ENCODE results near the gene DMP1. TPM values are rescaled to one million over a fixed set of nuclear protein-coding genes. Genes with fewer than 3 reads are reported as not detected.

DMP1 gene
- total and polyA plus RNA-seq, 12 donors = not detected

DNA sequence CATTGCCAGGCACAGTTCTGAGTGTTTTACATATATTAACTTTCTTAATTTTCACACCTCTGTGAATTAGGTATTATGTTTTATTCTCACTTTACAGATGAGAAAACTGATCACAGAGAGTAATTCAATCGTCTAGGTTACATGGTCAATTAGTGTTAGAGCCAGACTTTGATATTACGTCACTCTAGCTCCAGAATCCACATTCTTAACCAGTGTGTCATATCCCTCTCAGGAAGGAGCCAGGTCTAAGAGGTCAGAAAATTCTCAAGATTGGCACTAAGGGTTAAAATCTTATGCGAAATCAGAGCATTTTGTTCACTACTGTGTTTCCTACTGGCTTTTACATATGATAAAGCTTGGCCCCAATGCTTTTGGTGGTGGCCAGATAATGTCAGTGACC is 7.4 kb downstream of the DMP1 start:
- H3K9me3 ChIP-seq = no peaks in the 10 kb centered on the region
- H3K4me3 ChIP-seq = no peak overlapping the region
- intact Hi-C loops (cut with DNase I) = no loop called here
- ATAC-seq = no peak
- H3K27ac ChIP-seq = no peak overlapping the region
- DNase-seq = no peak
- TF ChIP-seq, protein P1, sequence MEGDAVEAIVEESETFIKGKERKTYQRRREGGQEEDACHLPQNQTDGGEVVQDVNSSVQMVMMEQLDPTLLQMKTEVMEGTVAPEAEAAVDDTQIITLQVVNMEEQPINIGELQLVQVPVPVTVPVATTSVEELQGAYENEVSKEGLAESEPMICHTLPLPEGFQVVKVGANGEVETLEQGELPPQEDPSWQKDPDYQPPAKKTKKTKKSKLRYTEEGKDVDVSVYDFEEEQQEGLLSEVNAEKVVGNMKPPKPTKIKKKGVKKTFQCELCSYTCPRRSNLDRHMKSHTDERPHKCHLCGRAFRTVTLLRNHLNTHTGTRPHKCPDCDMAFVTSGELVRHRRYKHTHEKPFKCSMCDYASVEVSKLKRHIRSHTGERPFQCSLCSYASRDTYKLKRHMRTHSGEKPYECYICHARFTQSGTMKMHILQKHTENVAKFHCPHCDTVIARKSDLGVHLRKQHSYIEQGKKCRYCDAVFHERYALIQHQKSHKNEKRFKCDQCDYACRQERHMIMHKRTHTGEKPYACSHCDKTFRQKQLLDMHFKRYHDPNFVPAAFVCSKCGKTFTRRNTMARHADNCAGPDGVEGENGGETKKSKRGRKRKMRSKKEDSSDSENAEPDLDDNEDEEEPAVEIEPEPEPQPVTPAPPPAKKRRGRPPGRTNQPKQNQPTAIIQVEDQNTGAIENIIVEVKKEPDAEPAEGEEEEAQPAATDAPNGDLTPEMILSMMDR (IDR thresholded peaks at IDR 0.05) = no peak
- WGBS, 2 donors = 57% methylated on average over 3 of the region's 3 CpGs
- H3K36me3 ChIP-seq = no peaks in the 10 kb centered on the region
- H3K4me1 ChIP-seq = peaks cover 0 to 16% (median 0%) of the 10 kb centered on the region in 9 donors
- H3K27me3 ChIP-seq = no peaks in the 10 kb centered on the region

DNA sequence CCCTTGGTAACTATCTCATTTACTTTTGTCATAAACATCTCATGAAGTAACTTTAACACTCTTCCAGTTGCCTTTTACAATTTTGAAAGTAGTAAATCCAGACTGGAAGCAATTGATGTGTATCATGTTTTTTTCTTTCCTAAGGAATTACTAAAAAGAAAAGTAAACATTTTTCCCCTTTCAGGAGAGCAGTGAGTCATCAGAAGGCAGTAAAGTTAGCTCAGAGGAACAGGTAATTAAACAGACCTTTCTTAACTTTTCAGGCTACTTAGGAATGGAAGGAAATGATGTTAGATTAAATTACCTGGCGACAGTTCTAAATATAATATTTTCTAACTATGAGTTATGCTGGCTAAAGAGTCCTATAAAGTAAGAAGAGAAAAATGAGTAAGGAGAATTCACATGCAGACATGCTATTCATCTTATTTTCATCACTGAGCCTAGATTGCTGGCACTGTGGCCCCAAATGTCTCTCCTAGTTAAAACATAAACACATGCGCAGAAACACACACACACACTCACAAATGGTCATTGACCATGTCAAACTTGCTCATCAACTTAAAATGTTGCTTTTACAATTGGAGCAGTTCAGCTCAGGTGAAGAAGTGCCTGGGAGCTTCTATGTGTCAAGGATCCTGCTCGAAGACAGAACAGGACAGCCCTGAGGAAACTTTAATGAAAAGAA is 9.3 kb downstream of the DMP1 start:
- TF ChIP-seq, protein P1 (IDR thresholded peaks at IDR 0.05) = no peak
- DNase-seq = no peak
- ATAC-seq = no peak
- Histone ChIP-seq H3K36me3 (no peaks in the 10 kb centered on the region), H3K4me1 (peaks cover 0 to 16% (median 0%) of the 10 kb centered on the region in 9 donors), H3K27ac (no peak overlapping the region), H3K4me3 (no peak overlapping the region), H3K9me3 (no peaks in the 10 kb centered on the region), H3K27me3 (no peaks in the 10 kb centered on the region)
- WGBS, 2 donors = 85 to 91% methylated on average over 3 of the region's 3 CpGs
- intact Hi-C loops (cut with DNase I) = no loop called here

DNA sequence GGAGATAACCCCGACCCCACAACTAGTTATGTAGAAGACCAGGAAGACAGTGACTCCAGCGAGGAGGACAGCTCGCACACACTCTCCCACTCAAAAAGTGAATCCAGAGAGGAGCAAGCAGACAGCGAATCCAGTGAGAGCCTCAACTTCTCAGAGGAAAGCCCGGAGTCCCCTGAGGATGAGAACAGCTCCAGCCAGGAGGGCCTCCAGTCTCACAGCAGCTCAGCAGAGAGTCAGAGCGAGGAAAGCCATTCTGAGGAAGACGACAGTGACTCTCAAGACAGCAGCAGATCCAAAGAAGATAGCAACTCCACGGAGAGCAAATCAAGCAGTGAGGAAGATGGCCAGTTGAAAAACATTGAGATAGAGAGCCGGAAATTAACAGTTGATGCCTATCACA is 12.8 kb downstream of the DMP1 start:
- intact Hi-C loops (cut with DNase I) = loop anchor here in 3 of 10 donors (5.0 to 10.0 kb wide), 2 partner anchors 108 to 116 kb away; no protein-coding TSS in a partner anchor
- H3K4me1 ChIP-seq = peaks cover 0 to 13% (median 0%) of the 10 kb centered on the region in 9 donors
- H3K27ac ChIP-seq = no peak overlapping the region
- DNase-seq (peak in 1 of 2 donors; percentile 22), ATAC-seq (peak in 3 of 8 donors; percentile 15 to 54 (median 49))
- H3K9me3 ChIP-seq = no peaks in the 10 kb centered on the region
- no peaks in the 10 kb centered on the region for H3K27me3 ChIP-seq
- no peaks in the 10 kb centered on the region for H3K36me3 ChIP-seq
- H3K4me3 ChIP-seq = no peak overlapping the region
- TF ChIP-seq, protein P1 (IDR thresholded peaks at IDR 0.05) = no peak
- WGBS, 2 donors = 68 to 72% methylated on average over 9 of the region's 9 CpGs

DNA sequence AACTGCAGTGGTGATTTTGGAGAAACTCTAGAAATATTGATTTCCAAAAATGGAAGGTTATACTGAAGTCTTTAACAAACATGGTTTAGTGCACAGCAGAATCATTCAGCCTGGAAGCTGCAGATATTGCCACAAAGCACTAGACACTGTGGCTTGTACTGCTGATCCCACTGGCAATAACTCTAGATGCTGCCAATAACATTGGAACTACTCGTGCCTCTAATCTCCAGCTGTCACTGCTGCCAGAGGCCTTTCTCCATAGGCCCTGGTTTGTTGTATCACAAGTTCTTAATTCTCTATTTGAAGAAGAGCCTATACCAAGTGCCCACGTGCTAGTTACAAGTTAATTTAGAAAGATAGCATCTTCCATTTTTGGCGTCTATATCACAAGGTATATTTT is 19.3 kb downstream of the DMP1 start:
- Histone ChIP-seq H3K4me3 (no peak overlapping the region), H3K27me3 (no peaks in the 10 kb centered on the region), H3K9me3 (peaks cover 0 to 34% (median 5%) of the 10 kb centered on the region in 11 donors), H3K27ac (no peak overlapping the region), H3K4me1 (no peaks in the 10 kb centered on the region), H3K36me3 (no peaks in the 10 kb centered on the region)
- DNase-seq (no peak), ATAC-seq (no peak)
- intact Hi-C loops (cut with DNase I) = loop anchor here in 2 of 10 donors (10.0 kb wide), 1 partner anchor 115 kb away; no protein-coding TSS in a partner anchor
- WGBS, 2 donors = 58 to 65% methylated on average over 3 of the region's 3 CpGs
- TF ChIP-seq, protein P1 (IDR thresholded peaks at IDR 0.05) = no peak
